CD4-positive, alpha-beta memory T cell (primary cell): ENCODE measurements around the gene ESYT3. TPM values are rescaled to one million over a fixed set of nuclear protein-coding genes. Genes with fewer than 3 reads are reported as not detected.
"Not testable (repeated sequence)": the region's sequence is repeated elsewhere in the genome, so short reads cannot be mapped to it uniquely, and the experiment has no call there.

ENCODE experiments used
- CTCF ChIA-PET: fragments of 350-600 bp; sonication (Branson Sonifier 250); formaldehyde crosslinking; loops from one replicate; lab custom pipeline; 2021; ENCODE audit warnings: inconsistent platforms; ENCODE audit not compliant: partially characterized antibody; lab: Charles Lee
- POLR2A ChIA-PET: fragments of 350-600 bp; sonication (Branson Sonifier 250); formaldehyde crosslinking; loops from one replicate; lab custom pipeline; 2021; ENCODE audit not compliant: partially characterized antibody; lab: Charles Lee
- DNase-seq, 5 donors: peaks; one replicate each; pipeline versions ENCODE4 v3.0.0 to v3.0.0-alpha.2; 2020 to 2022; ENCODE audit warnings: mixed read lengths in 1 of 5
- H3K27ac ChIP-seq: one replicate; pipeline ENCODE4 v1.7.0; 2013; ENCODE audit warnings: low read depth, low read length
- H3K27me3 ChIP-seq: 2 replicates; pipeline ENCODE4 v1.7.0; 2013; ENCODE audit warnings: mild to moderate bottlenecking, low read length, moderate library complexity; ENCODE audit not compliant: insufficient read depth
- H3K36me3 ChIP-seq: 2 replicates; pipeline ENCODE4 v1.7.0; 2013; ENCODE audit warnings: mild to moderate bottlenecking, low read length, moderate library complexity; ENCODE audit not compliant: insufficient read depth
- H3K4me1 ChIP-seq: 2 replicates; pipeline ENCODE4 v1.7.0; 2013; ENCODE audit warnings: mild to moderate bottlenecking, low read length, moderate library complexity; ENCODE audit not compliant: insufficient read depth
- H3K4me3 ChIP-seq, 2 donors: one replicate each; pipeline ENCODE4 v1.7.0; 2013; ENCODE audit warnings: low read length in 2 of 2, mild to moderate bottlenecking in 1 of 2
- H3K9me3 ChIP-seq, 2 donors: one replicate each; pipeline ENCODE4 v1.7.0; 2013; ENCODE audit warnings: low read length in 2 of 2, control low read depth in 1 of 2; ENCODE audit not compliant: control insufficient read depth in 1 of 2
- H3K27ac Mint-ChIP-seq, 7 donors: one replicate each; pipeline ENCODE4 v1.8.0; 2020 to 2021; ENCODE audit warnings: mixed read lengths in 7 of 7, mild to moderate bottlenecking in 6 of 7, inconsistent platforms in 3 of 7, moderate library complexity in 3 of 7
- H3K27me3 Mint-ChIP-seq, 2 donors: one replicate each; pipeline ENCODE4 v1.8.0; 2020 to 2021; ENCODE audit warnings: mixed read lengths in 2 of 2
- H3K36me3 Mint-ChIP-seq, 2 donors: one replicate each; pipeline ENCODE4 v1.8.0; 2020 to 2021; ENCODE audit warnings: mixed read lengths in 2 of 2, inconsistent platforms in 1 of 2, mild to moderate bottlenecking in 1 of 2
- H3K4me1 Mint-ChIP-seq, 4 donors: one replicate each; pipeline ENCODE4 v1.8.0; 2020 to 2021; ENCODE audit warnings: mixed read lengths in 4 of 4, mild to moderate bottlenecking in 1 of 4
- H3K4me3 Mint-ChIP-seq, 8 donors: one replicate each; pipeline ENCODE4 v1.8.0; 2020 to 2021; ENCODE audit warnings: mixed read lengths in 8 of 8, mild to moderate bottlenecking in 7 of 8, moderate library complexity in 6 of 8, inconsistent platforms in 3 of 8
- H3K9me3 Mint-ChIP-seq, 8 donors: one replicate each; pipeline ENCODE4 v1.8.0; 2020 to 2021; ENCODE audit warnings: mixed read lengths in 8 of 8, mild to moderate bottlenecking in 5 of 8, inconsistent platforms in 3 of 8, moderate library complexity in 1 of 8
- intact Hi-C: fragments of 100-400 bp; cut with micrococcal nuclease; formaldehyde crosslinking; loops from one replicate; pipeline ENCODE4 v1.15.1; 2023
- polyA plus RNA-seq, 2 donors: library from polyadenylated mRNA; unstranded; fragments of 300-500 nt; fragmentation: Illumina TruSeq; gene quantifications; one replicate each; pipeline ENCODE4 v1.2.3, GENCODE V29; 2021
- total RNA-seq, 2 experiments: library from RNA; stranded (reverse); gene quantifications; one replicate each; pipeline ENCODE4 v1.2.3, GENCODE V29; 2021

Gene ESYT3
- total and polyA plus RNA-seq, 4 experiments from 2014 or later: 0.11 TPM; not detected in 3

- peaks cover 0 to 3% of the 10 kb centered on the region in 2 donors for H3K27me3 Mint-ChIP-seq
- CTCF ChIA-PET: no interaction called here
- POLR2A ChIA-PET: no interaction called here
- intact Hi-C loops: no loop called here
- no peaks in the 10 kb centered on the region for H3K4me1 ChIP-seq
- no peak for DNase-seq
- no peak overlapping the region for H3K27ac ChIP-seq
- H3K4me3 Mint-ChIP-seq: no peak overlapping the region
- no peaks in the 10 kb centered on the region for H3K9me3 ChIP-seq
- H3K27ac Mint-ChIP-seq: no peak overlapping the region
- H3K27me3 ChIP-seq: no peaks in the 10 kb centered on the region
- no peaks in the 10 kb centered on the region for H3K36me3 Mint-ChIP-seq
- H3K9me3 Mint-ChIP-seq: peaks cover 0 to 3% (median 0%) of the 10 kb centered on the region in 8 donors
- H3K4me3 ChIP-seq: no peak overlapping the region
- H3K4me1 Mint-ChIP-seq: no peaks in the 10 kb centered on the region
- no peaks in the 10 kb centered on the region for H3K36me3 ChIP-seq
These were observed 42.1 kb downstream of the ESYT3 start for GRCh38 chr3:138476526-138476925.

GRCh38 chr3:138477120-138477519 is 42.7 kb downstream of the ESYT3 start:
- POLR2A ChIA-PET: no interaction called here
- no peaks in the 10 kb centered on the region for H3K27me3 ChIP-seq
- intact Hi-C loops: no loop called here

GRCh38 chr3:138477801-138478200 is 43.4 kb downstream of the ESYT3 start:
- H3K27me3 ChIP-seq: no peaks in the 10 kb centered on the region
- DNase-seq: no peak
- H3K9me3 ChIP-seq: no peaks in the 10 kb centered on the region
- no peak overlapping the region for H3K27ac ChIP-seq
- no peaks in the 10 kb centered on the region for H3K4me1 ChIP-seq
- POLR2A ChIA-PET: no interaction called here
- Mint-ChIP-seq H3K27me3 (peaks cover 0 to 3% of the 10 kb centered on the region in 2 donors), H3K27ac (no peak overlapping the region), H3K4me1 (no peaks in the 10 kb centered on the region), H3K4me3 (no peak overlapping the region), H3K36me3 (no peaks in the 10 kb centered on the region), H3K9me3 (peaks cover 0 to 4% (median 2%) of the 10 kb centered on the region in 8 donors)
- CTCF ChIA-PET: no interaction called here
- H3K36me3 ChIP-seq: no peaks in the 10 kb centered on the region
- H3K4me3 ChIP-seq: no peak overlapping the region
- intact Hi-C loops: no loop called here

More at GRCh38 chr3:138477120-138477519, 42.7 kb downstream of the ESYT3 start:
- H3K9me3 ChIP-seq: no peaks in the 10 kb centered on the region
- no peaks in the 10 kb centered on the region for H3K36me3 ChIP-seq
- no peaks in the 10 kb centered on the region for H3K4me1 Mint-ChIP-seq
- H3K36me3 Mint-ChIP-seq: no peaks in the 10 kb centered on the region
- H3K27ac Mint-ChIP-seq: no peak overlapping the region
- H3K4me3 Mint-ChIP-seq: no peak overlapping the region
- no peak for DNase-seq
- H3K27me3 Mint-ChIP-seq: peaks cover 0 to 3% of the 10 kb centered on the region in 2 donors
- no peak overlapping the region for H3K4me3 ChIP-seq
- no peak overlapping the region for H3K27ac ChIP-seq
- no peaks in the 10 kb centered on the region for H3K4me1 ChIP-seq
- peaks cover 0 to 3% (median 0%) of the 10 kb centered on the region in 8 donors for H3K9me3 Mint-ChIP-seq
- CTCF ChIA-PET: no interaction called here

GRCh38 chr3:138479438-138479863 is 45.0 kb downstream of the ESYT3 start:
- ChIA-PET POLR2A (no interaction called here), CTCF (interaction anchor here (0.7 to 0.8 kb wide), 2 partner anchors 13 to 439 kb away, joined by 3 to 4 read pairs; no protein-coding TSS in a partner anchor)
- H3K4me3 Mint-ChIP-seq: no peak overlapping the region
- Histone ChIP-seq H3K27me3 (no peaks in the 10 kb centered on the region), H3K9me3 (no peaks in the 10 kb centered on the region), H3K4me3 (no peak overlapping the region), H3K4me1 (no peaks in the 10 kb centered on the region), H3K36me3 (no peaks in the 10 kb centered on the region), H3K27ac (no peak overlapping the region)
- intact Hi-C loops: no loop called here
- H3K36me3 Mint-ChIP-seq: no peaks in the 10 kb centered on the region
- H3K9me3 Mint-ChIP-seq: peaks cover 2 to 10% (median 5%) of the 10 kb centered on the region in 8 donors
- no peaks in the 10 kb centered on the region for H3K4me1 Mint-ChIP-seq
- H3K27me3 Mint-ChIP-seq: peaks cover 0 to 3% of the 10 kb centered on the region in 2 donors
- H3K27ac Mint-ChIP-seq: no peak overlapping the region
- DNase-seq: peak in 1 of 5 donors; percentile 7

GRCh38 chr3:138484672-138485071 is 50.3 kb downstream of the ESYT3 start:
- H3K27me3 ChIP-seq, POLR2A ChIA-PET, H3K4me1 ChIP-seq, H3K4me3 Mint-ChIP-seq, H3K9me3 ChIP-seq, H3K4me3 ChIP-seq, DNase-seq, H3K27ac ChIP-seq, intact Hi-C loops, H3K36me3 ChIP-seq, H3K27me3 Mint-ChIP-seq, H3K27ac Mint-ChIP-seq, H3K4me1 Mint-ChIP-seq: not testable (repeated sequence)
- Mint-ChIP-seq H3K36me3 (peaks cover 4 to 11% of the 10 kb centered on the region in 2 donors), H3K9me3 (peaks cover 8 to 54% (median 44%) of the 10 kb centered on the region in 8 donors)
- CTCF ChIA-PET: interaction anchor here (0.7 kb wide), 1 partner anchor 431 kb away, joined by 3 read pairs; no protein-coding TSS in a partner anchor

- H3K4me1 ChIP-seq, DNase-seq, H3K27me3 ChIP-seq, H3K27me3 Mint-ChIP-seq, H3K27ac ChIP-seq, intact Hi-C loops, H3K9me3 ChIP-seq, H3K4me3 Mint-ChIP-seq, H3K36me3 ChIP-seq, H3K27ac Mint-ChIP-seq, POLR2A ChIA-PET, H3K4me1 Mint-ChIP-seq, CTCF ChIA-PET, H3K4me3 ChIP-seq: not testable (repeated sequence)
- Mint-ChIP-seq H3K9me3 (peaks cover 8 to 68% (median 57%) of the 10 kb centered on the region in 8 donors), H3K36me3 (peaks cover 7 to 11% of the 10 kb centered on the region in 2 donors)
These were observed 52.2 kb downstream of the ESYT3 start for GRCh38 chr3:138486580-138486979.

GRCh38 chr3:138491971-138492370 is 57.6 kb downstream of the ESYT3 start:
- H3K4me3 ChIP-seq: no peak overlapping the region
- H3K27ac Mint-ChIP-seq: no peak overlapping the region
- no peaks in the 10 kb centered on the region for H3K27me3 ChIP-seq
- CTCF ChIA-PET: no interaction called here
- peaks cover 0 to 3% (median 0%) of the 10 kb centered on the region in 4 donors for H3K4me1 Mint-ChIP-seq
- POLR2A ChIA-PET: no interaction called here
- H3K36me3 Mint-ChIP-seq: peaks cover 22 to 34% of the 10 kb centered on the region in 2 donors
- DNase-seq: no peak
- H3K4me1 ChIP-seq: no peaks in the 10 kb centered on the region
- no peak overlapping the region for H3K27ac ChIP-seq
- peaks cover 0 to 6% of the 10 kb centered on the region in 2 donors for H3K9me3 ChIP-seq
- no peak overlapping the region for H3K4me3 Mint-ChIP-seq
- intact Hi-C loops: no loop called here
- H3K36me3 ChIP-seq: no peaks in the 10 kb centered on the region
- H3K9me3 Mint-ChIP-seq: peaks cover 7 to 59% (median 41%) of the 10 kb centered on the region in 8 donors
- H3K27me3 Mint-ChIP-seq: no peaks in the 10 kb centered on the region
